K562 (cell line): ENCODE data around the gene ITGB5.

Experiments used
- BMI1 ChIP-seq: fragments of 150-350 bp; IDR thresholded peaks from 2 replicates; pipeline ENCODE4 v1.6.1; 2014; ENCODE audit warnings: low read length
- GABPA ChIP-seq: fragments of 200-800 bp; sonication (Bioruptor generic); conservative IDR thresholded peaks from 2 replicates; pipeline ENCODE4 v1.6.1; 2016; ENCODE audit warnings: low read depth, missing genetic modification characterization, missing compliant biosample characterization
- GATAD2B ChIP-seq: fragments of 450-650 bp; IDR thresholded peaks from 2 replicates; pipeline ENCODE4 v1.6.1; 2017; ENCODE audit warnings: mild to moderate bottlenecking, borderline replicate concordance
- KLF16 ChIP-seq: IDR thresholded peaks from 2 replicates; pipeline ENCODE4 v1.6.1; 2016; ENCODE audit warnings: antibody characterized with exemption
- POLR2A ChIP-seq: fragments of 450-650 bp; conservative IDR thresholded peaks from 2 replicates; pipeline ENCODE4 v1.6.1; 2016
- RAD21 ChIP-seq, 2 experiments: fragments of 250-450 bp in 1 of 2; fragments of 450-650 bp in 1 of 2; sonication (Bioruptor Pico) in 1 of 2; formaldehyde crosslinking in 1 of 2; IDR thresholded peaks in 1 of 2; conservative IDR thresholded peaks in 1 of 2; 2 replicates each; pipeline versions ENCODE4 v1.4.0 to v1.8.0; 2020 to 2022; ENCODE audit warnings: mild to moderate bottlenecking in 2 of 2, moderate library complexity in 1 of 2
- STAT5B ChIP-seq: fragments of 250-450 bp; sonication (Bioruptor Pico); IDR thresholded peaks from 2 replicates; pipeline ENCODE4 v1.8.0; 2021; ENCODE audit warnings: mild to moderate bottlenecking, inconsistent platforms
- TAF1 ChIP-seq: IDR thresholded peaks from 2 replicates; pipeline ENCODE4 v1.6.1; 2011; ENCODE audit warnings: mild to moderate bottlenecking, low read length, moderate library complexity; ENCODE audit not compliant: insufficient read depth, control insufficient read depth, severe bottlenecking; ENCODE audit errors: extremely low read depth
- U2AF1 ChIP-seq: fragments of 200-400 bp; formaldehyde crosslinking; optimal IDR thresholded peaks from 2 replicates; pipeline ENCODE3; 2017; ENCODE audit warnings: mild to moderate bottlenecking, low read depth, low read length, moderate library complexity
- TF ChIP-seq, protein P1 (sequence below), 3 experiments: IDR thresholded peaks in 2 of 3; conservative IDR thresholded peaks in 1 of 3; 2 replicates each; pipeline ENCODE4 v1.5.1; 2011 to 2012; ENCODE audit warnings: low read length in 3 of 3, mild to moderate bottlenecking in 3 of 3, control low read depth in 2 of 3, improper control_type of control experiment in 1 of 3, inconsistent platforms in 1 of 3, low read depth in 1 of 3, mixed read lengths in 1 of 3, moderate library complexity in 1 of 3; ENCODE audit not compliant: insufficient read depth in 2 of 3

GRCh38 chr3:124826703-124827102 lies 60.5 kb downstream of the ITGB5 start:
- no peak for TF ChIP-seq KLF16
- TF ChIP-seq U2AF1, result no peak
- TF ChIP-seq, protein P1, sequence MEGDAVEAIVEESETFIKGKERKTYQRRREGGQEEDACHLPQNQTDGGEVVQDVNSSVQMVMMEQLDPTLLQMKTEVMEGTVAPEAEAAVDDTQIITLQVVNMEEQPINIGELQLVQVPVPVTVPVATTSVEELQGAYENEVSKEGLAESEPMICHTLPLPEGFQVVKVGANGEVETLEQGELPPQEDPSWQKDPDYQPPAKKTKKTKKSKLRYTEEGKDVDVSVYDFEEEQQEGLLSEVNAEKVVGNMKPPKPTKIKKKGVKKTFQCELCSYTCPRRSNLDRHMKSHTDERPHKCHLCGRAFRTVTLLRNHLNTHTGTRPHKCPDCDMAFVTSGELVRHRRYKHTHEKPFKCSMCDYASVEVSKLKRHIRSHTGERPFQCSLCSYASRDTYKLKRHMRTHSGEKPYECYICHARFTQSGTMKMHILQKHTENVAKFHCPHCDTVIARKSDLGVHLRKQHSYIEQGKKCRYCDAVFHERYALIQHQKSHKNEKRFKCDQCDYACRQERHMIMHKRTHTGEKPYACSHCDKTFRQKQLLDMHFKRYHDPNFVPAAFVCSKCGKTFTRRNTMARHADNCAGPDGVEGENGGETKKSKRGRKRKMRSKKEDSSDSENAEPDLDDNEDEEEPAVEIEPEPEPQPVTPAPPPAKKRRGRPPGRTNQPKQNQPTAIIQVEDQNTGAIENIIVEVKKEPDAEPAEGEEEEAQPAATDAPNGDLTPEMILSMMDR (IDR thresholded peaks at IDR 0.05 in 2 of 3, conservative IDR thresholded peaks at IDR 0.05 in 1 of 3; ENCODE audit: insufficient read depth in 2 of 3, low read depth in 1 of 3, low read length in 3 of 3), result no peak
- no peak for TF ChIP-seq GATAD2B
- no peak for TF ChIP-seq RAD21 (CRISPR knock-in tag; conservative IDR thresholded peaks at IDR 0.05 in 1 of 2, IDR thresholded peaks at IDR 0.05 in 1 of 2)
- TF ChIP-seq POLR2A, result no peak
- no peak for TF ChIP-seq GABPA (tag)
- TF ChIP-seq TAF1, result no peak
- no peak for TF ChIP-seq STAT5B
- no peak for TF ChIP-seq BMI1
